Nephron progenitor cell (in vitro differentiated cells): ENCODE data around the gene SNAP25.

Source experiments
- DNase-seq: peaks from one replicate; pipeline ENCODE4 v3.0.0; 2021
- H3K27ac Mint-ChIP-seq: 2 replicates; pipeline ENCODE4 v1.8.0; 2021; ENCODE audit warnings: mild to moderate bottlenecking, moderate library complexity, mixed read lengths
- H3K27me3 Mint-ChIP-seq: 2 replicates; pipeline ENCODE4 v1.8.0; 2021; ENCODE audit warnings: mild to moderate bottlenecking, low read depth, mixed read lengths; ENCODE audit not compliant: poor library complexity
- H3K36me3 Mint-ChIP-seq: 2 replicates; pipeline ENCODE4 v1.8.0; 2021; ENCODE audit warnings: low read depth, mixed read lengths
- H3K4me1 Mint-ChIP-seq: 2 replicates; pipeline ENCODE4 v1.8.0; 2021; ENCODE audit warnings: mixed read lengths
- H3K4me3 Mint-ChIP-seq: 2 replicates; pipeline ENCODE4 v1.8.0; 2021; ENCODE audit warnings: mild to moderate bottlenecking, moderate library complexity, mixed read lengths
- H3K9me3 Mint-ChIP-seq: 2 replicates; pipeline ENCODE4 v1.8.0; 2021; ENCODE audit warnings: mild to moderate bottlenecking, moderate library complexity, mixed read lengths
- CTCF ChIP-seq: fragments of 200-600 bp; sonication (generic); IDR thresholded peaks from 2 replicates; pipeline ENCODE4 v1.5.0; 2021; ENCODE audit warnings: antibody characterized with exemption

SNAP25 gene

DNA sequence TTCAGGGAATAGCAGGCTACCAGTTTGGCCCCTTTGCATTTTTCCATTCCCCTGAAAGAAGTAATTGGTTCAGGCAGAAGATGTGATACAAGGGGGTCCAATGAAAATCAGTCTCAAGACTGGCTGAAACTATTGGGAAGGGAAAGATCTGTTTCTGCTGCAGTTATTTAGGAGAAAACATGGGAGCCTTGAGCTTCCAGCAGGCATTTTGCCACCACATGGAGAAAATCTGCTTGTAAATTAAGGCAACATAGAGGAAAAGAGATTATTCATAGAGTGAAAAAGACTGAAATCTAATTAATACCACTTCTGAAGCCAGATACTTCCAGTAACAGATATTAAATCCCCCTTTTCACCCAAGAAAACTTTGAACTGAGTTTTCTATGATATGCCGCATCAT is 44.2 kb upstream of the SNAP25 start:
- H3K9me3 Mint-ChIP-seq: no peaks in the 10 kb centered on the region
- H3K36me3 Mint-ChIP-seq: no peaks in the 10 kb centered on the region
- TF ChIP-seq CTCF: no peak
- H3K4me1 Mint-ChIP-seq: peaks cover 9% of the 10 kb centered on the region
- DNase-seq: no peak
- no peak overlapping the region for H3K27ac Mint-ChIP-seq
- H3K27me3 Mint-ChIP-seq: peaks cover 16% of the 10 kb centered on the region
- H3K4me3 Mint-ChIP-seq: peak overlapping the region; percentile 71

DNA sequence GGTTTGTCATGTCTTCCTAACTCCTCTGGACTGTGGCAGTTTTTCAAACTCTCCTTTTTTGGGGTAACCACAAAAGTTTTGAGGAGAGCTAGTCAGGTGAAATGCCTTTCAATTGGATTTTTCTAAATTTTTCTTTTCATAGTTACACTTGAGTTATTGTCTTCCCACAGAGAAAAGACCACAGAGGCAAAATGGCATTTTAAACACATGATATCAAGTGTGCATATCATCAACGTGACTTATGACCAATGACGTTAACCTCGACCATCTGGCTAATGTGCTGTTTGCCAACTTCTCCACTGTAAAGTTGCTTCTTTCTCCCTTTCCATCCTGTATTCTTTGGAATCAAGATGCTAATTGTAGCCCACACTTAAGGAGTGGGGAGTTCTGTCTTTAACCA is 41.3 kb upstream of the SNAP25 start:
- no peak for DNase-seq
- Mint-ChIP-seq H3K9me3 (no peaks in the 10 kb centered on the region), H3K4me1 (peaks cover 5% of the 10 kb centered on the region), H3K27me3 (peaks cover 7% of the 10 kb centered on the region), H3K4me3 (no peak overlapping the region), H3K27ac (no peak overlapping the region), H3K36me3 (no peaks in the 10 kb centered on the region)
- TF ChIP-seq CTCF: no peak

GRCh38 chr20:10178091-10178490 is 40.5 kb upstream of the SNAP25 start:
- TF ChIP-seq CTCF: no peak
- Mint-ChIP-seq H3K27me3 (peaks cover 7% of the 10 kb centered on the region), H3K9me3 (no peaks in the 10 kb centered on the region), H3K36me3 (no peaks in the 10 kb centered on the region), H3K4me1 (no peaks in the 10 kb centered on the region), H3K27ac (no peak overlapping the region), H3K4me3 (no peak overlapping the region)
- no peak for DNase-seq

DNA sequence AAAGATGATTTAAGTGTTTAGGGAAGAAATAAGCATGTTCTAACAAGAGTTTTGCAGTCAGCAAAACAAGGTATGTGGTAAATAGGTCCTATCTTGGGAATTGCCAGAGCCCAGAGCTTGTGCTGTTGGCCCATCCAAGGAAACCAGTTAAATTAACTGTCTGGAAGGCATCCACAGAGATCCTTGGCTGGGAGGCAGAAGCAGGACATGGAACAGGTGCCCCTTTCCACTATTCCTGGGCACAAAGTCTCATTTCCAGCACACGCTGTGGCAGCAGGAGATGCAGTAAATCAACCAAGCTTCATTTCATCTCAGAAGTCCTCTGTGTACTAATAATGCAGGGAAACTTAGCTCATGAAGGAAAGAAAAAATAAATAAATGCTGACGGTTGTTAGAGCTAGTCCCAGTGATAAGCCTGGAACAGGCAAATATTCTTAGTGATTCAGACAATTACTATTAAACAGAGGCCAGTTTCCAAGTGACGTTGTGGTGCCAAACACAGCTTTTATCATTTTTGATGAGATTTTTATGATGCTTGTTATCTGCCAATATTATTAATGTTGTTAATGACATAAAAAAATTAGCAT is 39.8 kb upstream of the SNAP25 start:
- no peaks in the 10 kb centered on the region for H3K4me1 Mint-ChIP-seq
- TF ChIP-seq CTCF: no peak
- no peak overlapping the region for H3K27ac Mint-ChIP-seq
- H3K27me3 Mint-ChIP-seq: peaks cover 4% of the 10 kb centered on the region
- H3K36me3 Mint-ChIP-seq: no peaks in the 10 kb centered on the region
- no peak for DNase-seq
- H3K4me3 Mint-ChIP-seq: no peak overlapping the region
- no peaks in the 10 kb centered on the region for H3K9me3 Mint-ChIP-seq

GRCh38 chr20:10179574-10180298 is 38.9 kb upstream of the SNAP25 start:
- no peaks in the 10 kb centered on the region for H3K9me3 Mint-ChIP-seq
- no peaks in the 10 kb centered on the region for H3K36me3 Mint-ChIP-seq
- DNase-seq: peak; percentile 10

More at GRCh38 chr20:10179574-10180298, 38.9 kb upstream of the SNAP25 start:
- Mint-ChIP-seq H3K4me1 (no peaks in the 10 kb centered on the region), H3K27me3 (no peaks in the 10 kb centered on the region), H3K27ac (no peak overlapping the region), H3K4me3 (no peak overlapping the region)
- peak; percentile 48 for TF ChIP-seq CTCF
